ENCODE results near the gene TMEM38B. TPM values are rescaled to one million over a fixed set of nuclear protein-coding genes. Genes with fewer than 3 reads are reported as not detected.

Gene TMEM38B
- total and polyA plus RNA-seq, 2 of the 8 experiments (the other 6 are each of a cell fraction or from before 2014, with no cell fraction given): 10.6 to 12.4 TPM

DNA sequence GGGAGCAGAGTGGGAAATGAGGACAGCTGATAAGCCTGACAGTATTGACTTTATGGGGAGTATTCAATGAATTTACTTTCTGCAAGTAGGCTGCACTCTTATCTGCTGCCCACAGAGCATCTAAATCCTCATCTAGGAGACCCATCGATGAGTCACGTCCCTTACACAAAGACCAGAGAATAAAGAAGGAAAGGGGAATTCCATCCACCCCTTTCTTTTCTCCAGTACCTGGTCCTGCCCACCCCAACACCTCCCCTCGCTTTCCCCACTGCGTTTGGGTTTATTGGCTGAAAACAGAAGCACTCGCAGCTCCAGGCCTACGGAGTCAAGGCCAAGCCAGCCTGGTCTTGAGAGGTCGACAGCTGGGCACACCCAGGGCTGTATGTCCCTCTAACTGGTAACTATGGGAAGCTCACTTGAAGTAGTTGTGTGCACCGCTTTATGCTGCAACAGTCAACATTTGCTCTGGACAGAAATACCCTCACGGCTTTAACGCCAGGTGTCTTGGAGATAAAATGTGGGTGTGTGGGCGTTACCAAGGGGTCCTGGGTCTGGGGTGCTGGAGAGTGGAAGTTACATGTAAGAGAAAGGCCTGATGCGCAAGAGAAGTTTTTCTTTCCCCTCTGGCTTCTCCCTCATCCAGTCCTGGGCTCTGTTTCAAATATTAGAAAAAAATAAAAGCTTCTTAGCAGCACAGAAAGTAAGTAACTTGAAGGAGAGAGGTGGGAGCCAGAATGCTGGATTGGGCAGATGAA, 46.6 kb upstream of the TMEM38B start:
- Histone ChIP-seq H3K23ac (ENCODE audit: insufficient read length) (no peak overlapping the region), H3K56ac (replicated peaks; ENCODE audit: insufficient read length, low read depth, low read length) (no peak overlapping the region), H3K14ac (ENCODE audit: insufficient read length) (no peak overlapping the region), H3K18ac (ENCODE audit: extremely low read depth, low read length) (no peak overlapping the region; the same call in 1 of the 2 replicates), H3K79me1 (ENCODE audit: low read depth, low read length) (no peaks in the 10 kb centered on the region), H2BK5ac (ENCODE audit: low read depth, low read length) (0 out of 2 replicates have a peak overlapping the region, but pooled peaks have one; percentile 12), H4K8ac (ENCODE audit: extremely low read depth, insufficient read depth, low read length) (no peak overlapping the region), H3K4me1 (replicated peaks in 1 of 4; ENCODE audit: control insufficient read depth in 3 of 4, insufficient read depth in 4 of 4, low read length in 3 of 4) (peaks cover 2 to 9% (median 3%) of the 10 kb centered on the region in 4 experiments; a peak in 5 of 7 replicates), H2BK120ac (replicated peaks; ENCODE audit: low read depth, low read length) (no peak overlapping the region), H3K27ac (ENCODE audit: low read depth, low read length) (peak overlapping the region; percentile 35; the same call in 1 of the 2 replicates), H3K9me3 (ENCODE audit: insufficient read depth in 2 of 2, low read depth in 1 of 2, low read length in 1 of 2) (no peaks in the 10 kb centered on the region), H2AFZ (ENCODE audit: low read length) (no peak overlapping the region), H3K36me3 (ENCODE audit: control insufficient read depth in 2 of 4, insufficient read depth in 4 of 4, low read length in 3 of 4) (no peaks in the 10 kb centered on the region), H4K91ac (replicated peaks; ENCODE audit: insufficient read length, low read length) (no peak overlapping the region), H2BK20ac (ENCODE audit: low read length) (peak overlapping the region; percentile 62; the same call in 1 of the 2 replicates), H3K4me2 (ENCODE audit: insufficient read depth in 1 of 2, low read depth in 2 of 2, low read length in 2 of 2) (no peak overlapping the region), H2BK12ac (ENCODE audit: low read depth, low read length) (no peak overlapping the region), H2AK5ac (ENCODE audit: low read depth, low read length) (no peak overlapping the region), H3K23me2 (ENCODE audit: low read depth, low read length) (no peaks in the 10 kb centered on the region; the same call in 1 of the 2 replicates), H3K9ac (replicated peaks in 1 of 4; ENCODE audit: extremely low read depth in 1 of 4, low read depth in 3 of 4, low read length in 3 of 4) (no peak overlapping the region), H3K27me3 (replicated peaks in 1 of 4; ENCODE audit: control insufficient read depth in 3 of 4, extremely low read depth in 1 of 4, insufficient read depth in 3 of 4, low read length in 3 of 4) (no peaks in the 10 kb centered on the region), H4K20me1 (replicated peaks in 1 of 2; ENCODE audit: control insufficient read depth in 1 of 2, insufficient read depth in 2 of 2, low read length in 2 of 2) (no peaks in the 10 kb centered on the region), H3K79me2 (ENCODE audit: control insufficient read depth in 1 of 2, insufficient read depth in 2 of 2, low read length in 2 of 2) (no peaks in the 10 kb centered on the region), H2BK15ac (ENCODE audit: low read length) (no peak overlapping the region), H3K4me3 (ENCODE audit: extremely low read depth in 1 of 4, insufficient read depth in 2 of 4, low read depth in 3 of 4, low read length in 4 of 4) (no peak overlapping the region), H3K4ac (replicated peaks; ENCODE audit: insufficient read length, low read depth, low read length) (no peak overlapping the region), H4K5ac (ENCODE audit: insufficient read length, low read depth, low read length) (no peak overlapping the region)
- ChIA-PET CTCF (ENCODE audit: partially characterized antibody) (interaction anchor here (0.6 to 3.1 kb wide), 10 partner anchors 7 to 509 kb away, joined by 3 to 33 read pairs (median 3); no protein-coding TSS in a partner anchor), POLR2A (ENCODE audit: partially characterized antibody) (no interaction called here)
- FAIRE-seq: peak; percentile 42
- WGBS, 2 experiments (ENCODE audit: extremely low coverage in 1 of 2, insufficient coverage in 1 of 2, insufficient read length in 1 of 2, insufficient replicate concordance in 2 of 2, low coverage in 1 of 2, low lambda C conversion rate in 2 of 2, missing lambda C conversion rate in 1 of 2): 62% methylated on average over 11 of the region's 12 CpGs; no CpG with 5 or more reads in 1 of the 2 experiments
- DNase-seq (ENCODE audit: low read depth in 1 of 2, low spot score in 2 of 2): peak in 1 of 2 experiments; percentile 33
- TF ChIP-seq CTBP2 (IDR thresholded peaks at IDR 0.05; ENCODE audit: borderline replicate concordance, insufficient read depth, insufficient read length, low read length) (no peak), TAF7 (optimal IDR thresholded peaks at IDR 0.05; ENCODE audit: borderline replicate concordance, low read depth, low read length) (peak; percentile 13), EGR1 (IDR thresholded peaks at IDR 0.05; ENCODE audit: borderline replicate concordance, low read depth, low read length) (0 out of 2 replicates have a peak, but pooled peaks have one; percentile 11), POU5F1 (IDR thresholded peaks at IDR 0.05; ENCODE audit: low read depth, low read length) (no peak), TBP (IDR thresholded peaks at IDR 0.05; ENCODE audit: low read depth, low read length) (0 out of 2 replicates have a peak, but pooled peaks have one; percentile 16), KDM5A (IDR thresholded peaks at IDR 0.05; ENCODE audit: low read length) (no peak), EP300 (IDR thresholded peaks at IDR 0.05; ENCODE audit: borderline replicate concordance in 1 of 2, low read depth in 2 of 2, low read length in 2 of 2) (0 out of 3 replicates have a peak, but pooled peaks of 1 of the 2 experiments have one; percentile 9), YY1 (IDR thresholded peaks at IDR 0.05; ENCODE audit: low read depth, low read length) (0 out of 2 replicates have a peak, but pooled peaks have one; percentile 17)
- TF ChIP-seq, protein P1, sequence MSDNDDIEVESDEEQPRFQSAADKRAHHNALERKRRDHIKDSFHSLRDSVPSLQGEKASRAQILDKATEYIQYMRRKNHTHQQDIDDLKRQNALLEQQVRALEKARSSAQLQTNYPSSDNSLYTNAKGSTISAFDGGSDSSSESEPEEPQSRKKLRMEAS (IDR thresholded peaks at IDR 0.05): no peak
- TF ChIP-seq, protein P2, sequence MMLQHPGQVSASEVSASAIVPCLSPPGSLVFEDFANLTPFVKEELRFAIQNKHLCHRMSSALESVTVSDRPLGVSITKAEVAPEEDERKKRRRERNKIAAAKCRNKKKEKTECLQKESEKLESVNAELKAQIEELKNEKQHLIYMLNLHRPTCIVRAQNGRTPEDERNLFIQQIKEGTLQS (IDR thresholded peaks at IDR 0.05; ENCODE audit: insufficient read depth, low read depth, low read length): no peak
